DLD1 (cell line): ENCODE measurements around the gene GNAO1.

Experiments used
- in situ Hi-C: cut with HindIII; loops from 2 replicates; pipeline ENCODE4 v1.10.0; 2017; ENCODE audit warnings: low sequenced_read_pairs

Gene GNAO1

DNA sequence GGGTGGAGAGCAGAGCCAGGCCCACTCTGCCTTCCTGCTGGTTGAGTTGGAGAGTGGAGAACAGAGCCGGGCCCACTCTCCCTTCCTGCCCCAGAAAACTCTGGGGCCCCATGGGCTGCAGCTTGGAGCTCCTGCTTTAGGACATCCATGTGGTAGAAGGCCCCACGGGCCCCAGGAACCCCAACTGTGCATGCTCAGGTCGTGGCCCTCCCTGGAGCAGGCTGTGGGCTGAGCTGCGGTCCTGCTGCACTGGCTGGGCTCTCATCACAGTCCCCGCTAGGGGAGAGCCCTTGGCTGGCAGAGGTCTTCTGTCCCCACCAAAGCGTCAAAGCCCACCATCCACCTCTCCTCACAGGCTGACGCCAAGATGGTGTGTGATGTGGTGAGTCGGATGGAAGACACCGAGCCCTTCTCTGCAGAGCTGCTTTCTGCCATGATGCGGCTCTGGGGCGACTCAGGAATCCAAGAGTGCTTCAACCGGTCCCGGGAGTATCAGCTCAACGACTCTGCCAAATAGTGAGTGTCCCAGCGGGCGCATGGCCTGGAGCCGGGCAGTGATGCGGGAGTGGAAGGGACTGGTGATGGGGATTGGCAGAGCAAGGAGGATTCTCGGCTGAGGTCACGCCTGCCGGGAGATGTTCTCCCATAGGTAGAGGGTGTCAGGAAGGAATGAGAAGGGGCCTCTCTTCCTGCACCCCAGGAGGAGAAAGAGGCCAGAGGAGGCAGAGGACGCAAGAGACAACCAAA lies 137.2 kb downstream of the GNAO1 start:
- in situ Hi-C loops, result no loop called here

DNA sequence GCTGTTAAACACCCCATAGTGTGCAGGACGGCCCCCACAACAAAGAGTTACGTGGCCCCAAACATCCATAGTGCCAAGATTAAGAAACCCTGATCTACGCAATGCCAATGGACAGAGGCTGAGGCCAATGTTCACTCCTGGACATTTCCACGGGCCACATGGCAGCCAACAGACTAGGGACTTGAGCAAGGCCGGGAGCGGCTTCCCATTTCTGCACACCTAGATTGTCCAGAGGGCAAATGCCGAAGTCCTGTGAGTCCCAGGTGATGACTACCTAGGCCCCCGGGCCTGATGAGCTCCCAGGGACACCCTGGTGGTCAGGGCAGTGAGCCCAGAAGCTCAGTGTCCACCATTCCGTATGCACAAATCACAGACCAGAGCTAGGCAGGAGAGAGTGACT lies 138.6 kb downstream of the GNAO1 start:
- in situ Hi-C loops, result no loop called here

DNA sequence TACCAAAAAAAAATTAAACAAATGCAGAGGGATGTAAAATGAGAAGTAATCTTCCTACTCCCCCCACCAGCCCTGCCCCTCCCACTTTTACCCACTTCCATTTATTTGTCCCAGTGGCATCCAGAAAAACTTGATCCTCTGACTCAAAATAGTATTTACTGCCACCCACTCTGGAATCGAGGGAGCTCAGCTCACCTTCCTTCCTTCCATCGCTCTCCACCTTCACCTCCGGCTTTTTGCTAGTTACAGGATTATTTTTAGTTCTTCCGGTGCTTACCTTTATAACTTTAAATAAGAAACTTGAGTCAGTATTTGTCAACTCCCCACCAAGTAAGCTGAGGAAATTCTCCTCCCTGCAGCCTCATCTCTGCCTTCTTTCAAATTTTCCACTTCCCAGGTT lies 139.2 kb downstream of the GNAO1 start:
- in situ Hi-C loops, result no loop called here

DNA sequence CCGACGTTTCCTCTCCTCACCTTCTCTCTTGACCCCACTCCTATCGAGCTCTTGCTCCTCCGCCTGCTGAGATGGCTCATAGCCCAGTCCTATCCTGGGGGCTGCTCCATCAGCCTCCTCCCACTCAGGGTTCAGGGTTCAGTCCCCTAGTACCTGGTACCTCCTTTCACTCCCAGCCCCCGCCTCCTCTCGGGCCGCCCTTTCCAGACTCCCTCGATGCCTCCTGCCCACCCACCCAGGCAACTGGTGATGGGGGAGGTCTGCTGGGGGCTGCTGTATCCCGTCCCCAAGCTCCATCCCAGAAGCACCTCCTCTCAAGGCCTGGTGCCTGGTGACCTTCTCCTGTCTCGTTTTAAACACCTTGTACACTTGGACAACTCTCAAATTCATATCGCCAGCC lies 140.1 kb downstream of the GNAO1 start:
- in situ Hi-C loops, result no loop called here

DNA sequence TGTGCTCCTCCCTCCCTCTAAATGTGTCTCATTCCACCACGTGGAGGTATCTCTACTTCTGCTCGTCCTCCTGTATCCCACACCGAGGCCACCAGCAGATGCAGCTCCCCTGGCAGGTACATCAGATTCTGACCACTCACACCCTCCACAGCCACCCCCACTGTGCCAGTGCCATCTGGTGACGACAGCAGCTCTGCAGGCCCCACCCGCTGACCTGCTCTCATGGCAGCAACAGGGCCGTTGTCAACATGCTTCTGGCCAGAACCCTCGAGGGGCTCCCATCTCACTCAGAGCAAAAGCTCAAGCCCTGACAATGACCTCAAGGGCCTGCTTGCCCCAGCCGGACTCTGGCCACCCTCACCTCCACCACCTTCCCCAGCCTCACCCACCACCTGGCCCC lies 140.6 kb downstream of the GNAO1 start:
- in situ Hi-C loops, result no loop called here

DNA sequence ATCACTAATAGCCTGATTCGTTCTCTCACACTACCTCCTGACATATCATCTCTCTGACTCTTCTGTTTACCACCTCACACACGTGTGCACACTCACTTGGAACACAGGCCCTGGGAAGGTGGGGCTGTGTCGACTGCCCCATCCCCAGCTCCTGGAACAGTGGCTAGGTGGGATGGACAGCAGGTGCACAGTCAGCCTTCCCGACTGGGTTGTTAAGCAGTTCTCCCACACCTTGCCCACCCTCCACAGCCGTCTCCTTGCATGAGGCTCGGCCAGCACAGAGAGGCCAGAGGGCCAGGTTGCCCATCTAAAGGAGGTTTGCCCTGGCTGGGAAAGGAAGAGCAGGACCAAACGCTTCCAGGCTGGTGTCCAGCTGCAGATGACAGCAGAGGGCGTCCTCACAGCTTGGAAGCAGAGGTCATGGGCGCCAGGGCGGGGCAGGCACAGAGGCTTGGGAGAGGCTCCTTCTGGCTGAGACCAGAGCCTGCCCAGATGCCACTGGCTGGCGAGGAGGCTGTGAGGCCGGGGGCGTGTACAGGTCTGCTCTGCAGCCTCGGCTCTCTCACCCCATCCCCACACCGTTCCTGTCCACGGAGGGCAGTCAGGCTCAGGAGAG lies 141.3 kb downstream of the GNAO1 start:
- in situ Hi-C loops, result no loop called here

DNA sequence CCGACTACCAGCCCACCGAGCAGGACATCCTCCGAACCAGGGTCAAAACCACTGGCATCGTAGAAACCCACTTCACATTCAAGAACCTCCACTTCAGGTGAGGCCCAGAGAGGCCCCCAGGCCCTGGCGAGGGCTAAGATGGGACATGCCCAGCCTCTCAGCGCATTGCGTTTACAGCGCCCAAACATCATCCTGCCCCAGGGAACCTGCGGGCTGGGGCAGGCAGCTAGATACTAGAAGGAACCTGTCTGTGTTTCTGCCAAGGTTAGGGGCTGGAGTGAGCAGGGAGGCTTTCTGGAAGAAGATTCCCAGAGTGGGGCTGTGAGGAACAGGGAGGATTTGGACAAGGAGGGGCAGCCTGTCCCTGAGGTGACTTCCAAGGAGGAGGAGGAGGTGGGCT lies 143.5 kb downstream of the GNAO1 start:
- in situ Hi-C loops, result no loop called here

DNA sequence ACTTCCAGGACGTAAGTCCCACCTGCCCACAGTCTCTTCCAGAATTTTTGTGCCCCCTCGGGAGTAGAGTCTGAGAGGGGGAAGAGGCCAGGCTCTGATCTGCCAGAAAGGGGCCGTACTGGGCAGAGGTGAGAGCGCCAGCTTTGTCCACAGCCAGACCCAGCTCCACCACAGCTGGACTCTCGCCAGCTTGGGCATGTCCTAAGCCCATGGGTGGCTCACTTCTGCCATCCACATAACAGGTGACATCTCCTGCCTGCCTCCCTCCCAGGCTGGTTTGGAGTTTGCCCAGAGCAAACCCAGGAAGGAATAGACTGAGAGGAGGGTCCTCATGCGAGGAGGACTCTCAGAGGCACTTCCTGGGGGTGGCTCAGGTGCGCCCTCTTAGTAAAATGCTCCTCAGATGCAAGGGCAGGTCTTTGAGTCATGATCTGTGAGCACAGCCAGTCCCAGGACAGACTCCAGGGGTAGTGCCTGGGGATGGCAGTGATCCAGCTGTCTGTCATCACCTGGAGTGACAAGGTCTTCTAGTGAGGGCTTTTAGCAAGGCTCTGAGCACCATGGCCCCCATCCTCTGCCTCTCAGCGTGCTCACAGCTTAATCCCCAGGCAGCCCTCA lies 144.9 kb downstream of the GNAO1 start:
- in situ Hi-C loops, result no loop called here

DNA sequence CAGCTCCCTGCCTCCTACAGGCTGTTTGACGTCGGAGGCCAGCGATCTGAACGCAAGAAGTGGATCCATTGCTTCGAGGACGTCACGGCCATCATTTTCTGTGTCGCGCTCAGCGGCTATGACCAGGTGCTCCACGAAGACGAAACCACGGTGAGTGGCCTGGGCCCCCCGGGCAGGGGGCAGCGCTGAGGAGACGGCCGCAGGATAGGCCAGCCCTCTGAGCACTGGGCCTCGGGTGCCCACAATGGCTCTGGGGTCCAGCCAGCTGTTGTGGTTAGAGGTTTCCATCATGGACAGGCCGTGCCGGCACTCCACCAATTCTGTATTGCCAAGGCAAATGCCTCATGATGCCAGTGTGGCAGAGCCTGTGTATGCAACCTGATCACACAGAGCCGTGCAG lies 145.4 kb downstream of the GNAO1 start:
- in situ Hi-C loops, result no loop called here

DNA sequence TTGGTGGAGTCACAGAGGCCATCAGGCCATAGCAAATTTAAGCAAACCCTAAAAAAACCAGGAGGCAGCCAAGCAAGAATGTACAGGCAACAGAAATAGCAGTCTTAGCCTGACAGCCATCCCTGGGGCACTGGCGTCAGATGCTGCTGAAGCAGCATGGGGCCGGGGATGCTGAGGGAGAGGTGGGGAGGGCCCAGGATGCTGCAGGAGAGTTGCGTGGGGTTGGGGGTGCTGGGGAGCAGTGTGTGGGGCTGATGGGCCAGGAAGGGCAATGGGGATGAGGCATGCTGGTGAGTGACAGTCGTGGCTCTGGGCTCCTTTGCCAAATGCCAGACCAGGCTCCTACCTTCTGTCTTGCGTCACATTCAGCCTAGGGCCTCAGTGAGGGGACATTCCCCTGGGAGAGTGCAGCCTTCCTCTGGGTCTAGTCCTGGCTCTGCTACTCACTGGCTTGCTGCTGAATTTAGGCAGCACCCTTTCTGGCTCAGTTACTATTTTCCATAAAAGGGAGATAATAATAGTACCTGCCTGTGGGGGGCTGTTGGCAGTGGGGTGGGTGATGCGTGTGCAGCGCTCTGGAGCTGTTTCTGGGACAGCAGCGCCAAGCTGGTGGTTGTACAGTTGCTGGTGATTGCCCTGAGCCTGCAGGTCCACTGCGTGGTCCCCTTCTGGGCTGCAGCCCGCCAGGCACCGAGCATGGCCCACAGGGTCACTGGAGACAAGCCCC lies 146.0 kb downstream of the GNAO1 start:
- in situ Hi-C loops, result no loop called here

DNA sequence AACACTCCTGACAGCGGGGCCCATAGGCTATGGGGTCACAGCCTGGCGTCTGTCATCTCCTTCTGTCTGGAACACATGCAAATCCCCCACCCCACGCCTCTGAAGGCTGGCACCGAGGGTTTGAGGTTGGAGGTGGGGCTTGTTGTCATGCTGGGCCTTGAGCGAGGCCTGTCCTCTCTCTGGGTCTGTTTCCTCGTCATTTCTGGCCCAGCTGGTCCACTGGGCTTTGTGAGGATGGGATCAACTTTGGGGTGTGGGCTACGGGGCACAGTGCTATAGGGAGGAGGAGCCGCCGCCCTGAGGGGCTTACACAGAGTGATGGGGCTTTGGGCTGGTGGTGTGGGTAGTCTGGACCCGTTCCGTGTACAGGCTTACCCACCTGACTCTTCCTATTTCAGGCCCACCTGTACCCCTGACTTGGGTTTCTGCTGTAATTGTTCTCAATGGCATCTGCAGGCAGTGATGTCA lies 146.6 kb downstream of the GNAO1 start:
- in situ Hi-C loops, result no loop called here

DNA sequence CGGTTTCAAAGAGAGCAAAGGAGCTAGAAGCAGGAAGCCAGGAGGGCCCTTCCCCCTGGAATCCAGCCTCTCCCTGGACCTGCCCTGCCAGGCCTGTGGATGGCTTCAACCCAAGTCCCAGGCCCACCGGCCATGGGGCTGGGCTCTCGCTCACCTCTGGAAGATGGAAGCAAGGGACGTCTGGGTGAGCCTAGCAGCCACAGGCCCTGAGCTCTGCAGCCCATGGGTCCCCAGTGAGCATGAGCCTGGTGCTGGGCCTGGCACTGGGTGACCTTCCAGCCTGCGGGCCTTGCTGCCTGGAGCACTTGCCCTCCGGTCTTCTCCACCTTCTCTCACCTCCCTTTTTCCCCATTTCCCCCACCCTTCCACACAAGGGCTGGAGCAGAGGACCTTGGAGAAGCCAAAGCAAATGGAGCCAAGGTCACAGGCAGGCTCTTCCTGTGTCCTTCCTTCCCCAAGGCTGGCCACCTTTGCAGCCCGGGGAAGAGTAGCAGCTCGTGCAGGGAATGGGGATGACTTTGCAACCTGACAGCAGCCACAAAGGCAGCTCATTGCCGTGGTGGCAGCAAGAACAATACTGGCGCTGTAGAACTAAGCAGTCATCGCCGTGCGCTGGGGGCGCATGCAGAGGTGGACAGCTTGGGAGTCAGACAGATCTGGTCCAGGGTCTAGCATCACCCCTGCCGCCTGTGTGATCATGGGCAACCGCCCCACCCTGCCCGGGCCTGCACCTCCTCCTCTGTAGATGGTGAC lies 147.5 kb downstream of the GNAO1 start:
- in situ Hi-C loops, result no loop called here

DNA sequence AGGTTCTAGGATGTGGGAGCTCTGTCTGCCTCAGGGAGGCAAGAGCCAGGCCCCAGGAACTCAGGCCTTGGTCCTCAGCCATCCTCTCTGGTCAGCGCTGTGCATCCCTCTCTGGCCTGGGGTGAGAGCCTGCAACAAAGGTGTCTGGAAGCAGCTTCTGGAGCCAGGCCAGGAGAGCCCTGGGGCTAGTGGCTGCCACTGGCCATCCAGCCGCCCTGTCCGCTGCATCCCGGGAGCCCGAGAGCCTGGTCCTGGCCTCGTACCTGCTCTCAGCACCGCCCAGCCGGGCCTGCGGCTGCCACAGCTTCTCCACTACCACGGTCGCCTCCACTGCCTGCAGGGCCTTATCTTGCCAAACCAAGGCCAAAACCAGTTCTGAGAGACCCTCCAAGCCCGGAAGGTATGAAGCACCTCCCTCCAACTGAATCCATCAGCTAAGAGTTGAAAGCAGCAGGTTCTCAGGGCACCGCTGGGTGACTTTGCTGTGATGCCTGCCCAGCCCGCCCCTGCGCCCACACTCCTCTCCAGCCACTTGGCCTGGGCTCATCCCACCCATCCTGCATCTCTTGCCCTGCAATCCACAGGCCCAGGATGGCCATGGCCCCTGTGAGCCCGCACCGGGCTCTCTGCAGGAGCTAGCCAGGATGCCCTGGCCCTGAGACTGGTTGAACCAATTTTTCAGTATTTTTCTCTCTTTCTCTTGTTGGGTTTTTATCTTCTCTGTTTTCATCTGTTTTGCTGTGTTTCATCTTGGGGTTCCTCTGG lies 148.3 kb downstream of the GNAO1 start:
- in situ Hi-C loops, result no loop called here

DNA sequence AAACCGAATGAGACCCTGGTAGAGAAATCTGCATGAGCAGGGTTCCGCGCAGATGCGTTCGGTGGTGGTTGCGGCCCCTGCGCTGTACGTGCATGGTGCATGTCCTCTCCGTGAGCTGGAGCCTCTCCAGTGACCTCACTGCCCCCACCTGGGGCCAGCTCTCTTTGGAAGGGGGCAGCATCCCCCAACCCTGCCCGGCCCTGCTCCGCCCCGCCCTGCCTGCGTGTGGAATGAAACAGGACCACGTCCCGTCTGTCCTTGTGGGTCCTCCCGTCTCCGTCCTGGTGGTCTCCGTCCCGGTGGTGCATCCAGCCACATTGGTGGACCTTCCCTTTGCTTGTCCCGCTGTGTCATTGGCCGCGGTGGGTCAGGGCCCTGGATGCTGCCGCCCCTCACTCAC lies 149.1 kb downstream of the GNAO1 start:
- in situ Hi-C loops, result no loop called here

DNA sequence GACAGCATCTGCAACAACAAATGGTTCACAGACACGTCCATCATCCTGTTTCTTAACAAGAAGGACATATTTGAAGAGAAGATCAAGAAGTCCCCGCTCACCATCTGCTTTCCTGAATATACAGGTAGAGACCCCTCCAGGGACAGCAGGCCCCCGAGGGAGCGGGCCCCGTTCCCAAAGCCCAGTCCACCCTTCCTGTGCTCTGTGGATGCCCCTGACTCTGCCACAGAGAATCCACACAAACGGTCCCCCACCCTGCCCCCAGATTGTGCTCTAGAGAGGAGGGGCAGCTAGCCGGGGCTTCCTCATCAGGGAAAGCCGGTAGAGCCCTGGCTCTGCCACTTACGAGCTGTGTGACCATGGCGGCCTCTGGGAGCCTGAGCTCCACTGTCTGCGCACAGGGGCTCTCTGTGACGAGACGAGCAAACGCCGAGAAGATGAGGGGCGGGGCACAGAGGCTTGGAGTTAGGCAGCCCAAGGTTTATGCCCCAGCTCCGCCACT lies 149.6 kb downstream of the GNAO1 start:
- in situ Hi-C loops, result no loop called here

DNA sequence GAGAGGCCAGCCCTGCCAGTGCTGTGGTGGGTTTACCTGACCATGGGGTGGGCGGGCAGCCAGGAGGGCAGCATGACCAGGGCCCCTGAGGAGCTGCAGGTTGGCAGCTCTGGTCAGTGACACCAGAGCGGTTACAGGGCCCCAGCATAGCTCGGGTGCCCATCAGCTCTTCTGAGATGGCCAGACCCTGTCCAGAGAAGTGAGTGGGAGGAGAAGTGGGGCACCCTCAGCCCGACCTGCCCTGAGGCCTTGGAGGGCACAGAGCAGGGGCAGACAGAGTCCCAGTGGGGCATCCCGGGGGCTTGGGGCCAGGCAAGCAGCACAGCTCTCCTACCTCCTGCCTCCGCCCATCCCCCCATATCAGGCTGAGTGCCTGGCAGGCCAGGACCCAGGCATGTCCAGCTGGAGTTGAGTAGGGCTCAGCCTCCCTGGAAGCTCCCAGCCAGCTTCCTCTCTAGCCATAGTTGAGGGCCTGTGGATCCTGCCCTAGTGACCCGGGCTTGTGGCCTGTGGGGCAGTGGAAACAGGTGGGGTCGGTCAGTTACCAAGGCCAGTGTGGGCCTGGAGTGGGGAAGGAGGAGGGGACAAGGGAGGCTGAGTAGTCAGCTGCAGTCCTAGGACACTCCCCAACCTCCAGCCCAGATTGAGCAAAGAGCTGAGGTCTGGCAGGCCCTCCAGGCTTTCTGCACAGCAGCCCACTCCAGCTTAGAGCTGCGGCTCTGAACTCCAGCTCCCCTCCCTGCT lies 150.5 kb downstream of the GNAO1 start:
- in situ Hi-C loops, result no loop called here

DNA sequence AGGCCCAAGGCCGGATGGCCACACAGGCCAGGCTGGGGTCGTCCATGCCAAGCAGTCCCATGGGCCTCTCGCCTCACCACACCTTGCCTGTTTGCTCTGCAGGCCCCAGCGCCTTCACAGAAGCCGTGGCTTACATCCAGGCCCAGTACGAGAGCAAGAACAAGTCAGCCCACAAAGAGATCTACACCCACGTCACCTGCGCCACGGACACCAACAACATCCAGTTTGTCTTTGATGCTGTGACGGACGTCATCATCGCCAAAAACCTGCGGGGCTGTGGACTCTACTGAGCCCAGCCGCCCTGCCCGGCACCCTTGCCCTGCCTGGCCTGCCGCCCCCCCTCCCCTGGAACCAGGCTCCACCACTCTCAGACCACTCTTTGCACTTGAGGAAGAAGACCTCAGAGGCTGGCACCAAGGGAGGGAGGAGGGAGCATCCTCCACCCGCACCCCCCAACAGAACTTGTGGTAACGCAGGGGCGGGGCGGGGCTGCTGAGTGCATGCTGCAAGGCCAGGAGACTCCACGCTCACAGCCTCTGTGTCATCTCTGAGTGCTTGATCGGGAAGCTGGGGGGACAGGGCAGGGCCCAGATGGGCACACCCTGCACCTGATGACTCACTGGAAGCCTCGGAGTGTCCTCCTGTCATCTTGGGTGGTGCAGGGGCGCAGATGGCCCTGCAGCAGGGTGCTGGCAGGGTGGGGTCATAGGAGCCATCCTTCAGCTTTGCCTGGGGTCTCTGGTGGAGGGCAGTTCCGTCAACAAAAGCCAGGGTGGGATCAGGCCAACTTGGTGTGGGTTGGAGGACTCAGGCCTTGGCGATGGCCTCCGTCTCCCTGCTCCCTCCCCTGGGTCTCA lies 152.6 kb downstream of the GNAO1 start:
- in situ Hi-C loops, result no loop called here
